Panc1 (cell line): Measurements from ENCODE around the gene RAB15. TPM values are rescaled to one million over a fixed set of nuclear protein-coding genes. Genes with fewer than 3 reads are reported as not detected.

Source experiments
- ATAC-seq: fragments of 200-7000 bp; cut with Tn5 transposase; 2 replicates; pipeline ENCODE4 v1.9.1; 2020; ENCODE audit warnings: mild to moderate bottlenecking, moderate library complexity
- BruUV-seq: library from RNA; stranded (reverse); fragments of 400-500 nt; replicated peaks from 2 replicates; lab custom pipeline; 2021; lab: Mats Ljungman, UMichigan
- CTCF ChIA-PET: fragments of 300-600 bp; sonication (Branson Sonifier 250); formaldehyde crosslinking; loops from one replicate; lab custom pipeline; 2022; ENCODE audit warnings: antibody characterized with exemption; lab: Charles Lee
- POLR2A ChIA-PET: fragments of 300-600 bp; sonication (Branson Sonifier 250); formaldehyde crosslinking; loops from one replicate; lab custom pipeline; 2022; ENCODE audit warnings: antibody characterized with exemption; lab: Charles Lee
- DNase-seq: peaks from one replicate; pipeline ENCODE4 v3.0.0-alpha.2; 2010; ENCODE audit warnings: low read depth, low spot score
- H3K27ac ChIP-seq: 2 replicates; pipeline ENCODE4 v1.5.1; 2011; ENCODE audit warnings: mild to moderate bottlenecking, low read length, inconsistent platforms
- H3K27me3 ChIP-seq: fragments of 200-500 bp; sonication (Bioruptor generic); 2 replicates; pipeline ENCODE4 v1.6.0; 2014; ENCODE audit warnings: low read length, inconsistent platforms; ENCODE audit not compliant: control insufficient read depth, insufficient read depth
- H3K36me3 ChIP-seq: fragments of 200-500 bp; sonication (Bioruptor generic); 2 replicates; pipeline ENCODE4 v1.5.1; 2014; ENCODE audit warnings: inconsistent platforms, mild to moderate bottlenecking, low read length, moderate library complexity; ENCODE audit not compliant: control insufficient read depth, insufficient read depth
- H3K4me1 ChIP-seq: 2 replicates; pipeline ENCODE4 v1.5.1; 2011; ENCODE audit warnings: inconsistent platforms, mild to moderate bottlenecking, low read length, moderate library complexity; ENCODE audit not compliant: control insufficient read depth, insufficient read depth
- H3K4me3 ChIP-seq, 2 experiments: 2 replicates each; pipeline ENCODE4 v1.5.1; 2011 to 2012; ENCODE audit warnings: low read depth in 2 of 2, low read length in 2 of 2, mild to moderate bottlenecking in 2 of 2, inconsistent platforms in 1 of 2, moderate library complexity in 1 of 2
- H3K9me3 ChIP-seq: fragments of 200-500 bp; sonication (Bioruptor generic); 2 replicates; pipeline ENCODE4 v1.5.1; 2014; ENCODE audit warnings: low read depth, mild to moderate bottlenecking, inconsistent platforms, low read length, moderate library complexity; ENCODE audit not compliant: control insufficient read depth, insufficient read depth
- POLR2AphosphoS5 ChIP-seq: IDR thresholded peaks from 2 replicates; pipeline ENCODE4 v1.6.1; 2012; ENCODE audit warnings: mild to moderate bottlenecking, low read depth, low read length, moderate library complexity
- SIN3A ChIP-seq: IDR thresholded peaks from 2 replicates; pipeline ENCODE4 v1.6.1; 2012; ENCODE audit warnings: low read depth, mild to moderate bottlenecking, low read length, moderate library complexity, borderline replicate concordance; ENCODE audit not compliant: insufficient read depth
- TCF7L2 ChIP-seq: IDR thresholded peaks from 2 replicates; pipeline ENCODE4 v1.6.1; 2011; ENCODE audit warnings: mild to moderate bottlenecking, low read depth, low read length, inconsistent platforms
- in situ Hi-C: cut with HindIII; loops from 2 replicates; pipeline ENCODE4 v1.10.0; 2016; ENCODE audit warnings: low sequenced_read_pairs, low pct_unique_long_range_greater_than_20kb
- intact Hi-C: fragments of 100-400 bp; cut with micrococcal nuclease; formaldehyde crosslinking; loops from one replicate; pipeline ENCODE4 v1.10.0; 2022; ENCODE audit not compliant: unreplicated experiment
- total RNA-seq: library from RNA; stranded (reverse); gene quantifications from one replicate; pipeline ENCODE4 v1.2.1, GENCODE V29; 2021; ENCODE audit not compliant: unreplicated experiment
- TF ChIP-seq, protein P1 (sequence below), 2 experiments: IDR thresholded peaks; 2 replicates each; pipeline ENCODE4 v1.6.1; 2011 to 2012; ENCODE audit warnings: low read depth in 2 of 2, control low read depth in 1 of 2, low read length in 1 of 2, mild to moderate bottlenecking in 1 of 2, moderate library complexity in 1 of 2; ENCODE audit not compliant: insufficient read depth in 1 of 2
- TF ChIP-seq, protein P2 (sequence below): fragments of 450-650 bp; IDR thresholded peaks from 2 replicates; pipeline ENCODE4 v1.5.1; 2017; ENCODE audit warnings: mild to moderate bottlenecking

RAB15 gene
- total RNA-seq, 1 experiment from 2014 or later: 6.0 TPM

DNA sequence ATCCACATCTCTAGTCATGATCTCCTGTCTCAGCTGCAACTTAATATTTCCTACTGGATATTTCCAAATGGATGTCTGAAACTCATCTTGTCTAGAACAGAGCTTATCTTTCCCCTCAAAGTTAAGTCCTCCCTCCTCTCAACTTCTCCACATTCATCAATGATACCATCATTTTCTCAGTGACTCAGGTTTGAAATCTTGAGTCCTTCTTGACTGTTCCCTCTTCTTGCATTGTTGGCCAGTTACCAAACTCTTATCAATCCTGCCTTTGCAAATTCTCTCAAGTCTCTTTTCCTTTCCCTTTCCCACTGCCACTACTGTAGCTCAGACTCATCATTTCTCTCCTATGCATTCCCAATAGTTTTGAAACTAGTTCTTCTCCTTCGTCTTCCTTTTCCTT is 72.2 kb downstream of the RAB15 start:
- POLR2A ChIA-PET: interaction anchor here (0.5 kb wide), 1 partner anchor 10 kb away, joined by 3 read pairs; no protein-coding TSS in a partner anchor
- H3K4me3 ChIP-seq: no peak overlapping the region
- TF ChIP-seq, protein P1, sequence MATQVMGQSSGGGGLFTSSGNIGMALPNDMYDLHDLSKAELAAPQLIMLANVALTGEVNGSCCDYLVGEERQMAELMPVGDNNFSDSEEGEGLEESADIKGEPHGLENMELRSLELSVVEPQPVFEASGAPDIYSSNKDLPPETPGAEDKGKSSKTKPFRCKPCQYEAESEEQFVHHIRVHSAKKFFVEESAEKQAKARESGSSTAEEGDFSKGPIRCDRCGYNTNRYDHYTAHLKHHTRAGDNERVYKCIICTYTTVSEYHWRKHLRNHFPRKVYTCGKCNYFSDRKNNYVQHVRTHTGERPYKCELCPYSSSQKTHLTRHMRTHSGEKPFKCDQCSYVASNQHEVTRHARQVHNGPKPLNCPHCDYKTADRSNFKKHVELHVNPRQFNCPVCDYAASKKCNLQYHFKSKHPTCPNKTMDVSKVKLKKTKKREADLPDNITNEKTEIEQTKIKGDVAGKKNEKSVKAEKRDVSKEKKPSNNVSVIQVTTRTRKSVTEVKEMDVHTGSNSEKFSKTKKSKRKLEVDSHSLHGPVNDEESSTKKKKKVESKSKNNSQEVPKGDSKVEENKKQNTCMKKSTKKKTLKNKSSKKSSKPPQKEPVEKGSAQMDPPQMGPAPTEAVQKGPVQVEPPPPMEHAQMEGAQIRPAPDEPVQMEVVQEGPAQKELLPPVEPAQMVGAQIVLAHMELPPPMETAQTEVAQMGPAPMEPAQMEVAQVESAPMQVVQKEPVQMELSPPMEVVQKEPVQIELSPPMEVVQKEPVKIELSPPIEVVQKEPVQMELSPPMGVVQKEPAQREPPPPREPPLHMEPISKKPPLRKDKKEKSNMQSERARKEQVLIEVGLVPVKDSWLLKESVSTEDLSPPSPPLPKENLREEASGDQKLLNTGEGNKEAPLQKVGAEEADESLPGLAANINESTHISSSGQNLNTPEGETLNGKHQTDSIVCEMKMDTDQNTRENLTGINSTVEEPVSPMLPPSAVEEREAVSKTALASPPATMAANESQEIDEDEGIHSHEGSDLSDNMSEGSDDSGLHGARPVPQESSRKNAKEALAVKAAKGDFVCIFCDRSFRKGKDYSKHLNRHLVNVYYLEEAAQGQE (IDR thresholded peaks at IDR 0.05; ENCODE audit: insufficient read depth in 1 of 2, low read depth in 2 of 2, low read length in 1 of 2): no peak
- TF ChIP-seq SIN3A (no peak), TCF7L2 (no peak), POLR2AphosphoS5 (no peak)
- TF ChIP-seq, protein P2, sequence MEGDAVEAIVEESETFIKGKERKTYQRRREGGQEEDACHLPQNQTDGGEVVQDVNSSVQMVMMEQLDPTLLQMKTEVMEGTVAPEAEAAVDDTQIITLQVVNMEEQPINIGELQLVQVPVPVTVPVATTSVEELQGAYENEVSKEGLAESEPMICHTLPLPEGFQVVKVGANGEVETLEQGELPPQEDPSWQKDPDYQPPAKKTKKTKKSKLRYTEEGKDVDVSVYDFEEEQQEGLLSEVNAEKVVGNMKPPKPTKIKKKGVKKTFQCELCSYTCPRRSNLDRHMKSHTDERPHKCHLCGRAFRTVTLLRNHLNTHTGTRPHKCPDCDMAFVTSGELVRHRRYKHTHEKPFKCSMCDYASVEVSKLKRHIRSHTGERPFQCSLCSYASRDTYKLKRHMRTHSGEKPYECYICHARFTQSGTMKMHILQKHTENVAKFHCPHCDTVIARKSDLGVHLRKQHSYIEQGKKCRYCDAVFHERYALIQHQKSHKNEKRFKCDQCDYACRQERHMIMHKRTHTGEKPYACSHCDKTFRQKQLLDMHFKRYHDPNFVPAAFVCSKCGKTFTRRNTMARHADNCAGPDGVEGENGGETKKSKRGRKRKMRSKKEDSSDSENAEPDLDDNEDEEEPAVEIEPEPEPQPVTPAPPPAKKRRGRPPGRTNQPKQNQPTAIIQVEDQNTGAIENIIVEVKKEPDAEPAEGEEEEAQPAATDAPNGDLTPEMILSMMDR: no peak
- DNase-seq: no peak
- intact Hi-C loops (no loop called here), in situ Hi-C loops (no loop called here)
- H3K36me3 ChIP-seq: no peaks in the 10 kb centered on the region; the same call in 1 of the 2 replicates
- peaks cover 9% of the 10 kb centered on the region for H3K27me3 ChIP-seq
- no peaks in the 10 kb centered on the region for H3K4me1 ChIP-seq
- CTCF ChIA-PET: no interaction called here
- H3K27ac ChIP-seq: no peak overlapping the region
- no TSS peak for BruUV-seq
- H3K9me3 ChIP-seq: no peaks in the 10 kb centered on the region
- ATAC-seq: no peak

Other genes with a start within 250 kb of the RAB15 start
- gene SPTB, start 92.4 kb downstream of the RAB15 start, total RNA-seq: 0.13 TPM
- gene CHURC1, start 57.9 kb downstream of the RAB15 start, total RNA-seq: 55.6 TPM
- gene GPX2, start 29.6 kb downstream of the RAB15 start, total RNA-seq: 0.15 TPM
- gene FNTB, start 14.6 kb upstream of the RAB15 start, total RNA-seq: 13.3 TPM
- 41.4 TPM for gene MAX, start 130.2 kb upstream of the RAB15 start, total RNA-seq